CD4-positive, alpha-beta T cell treated with Interleukin-2 at 100 ng/mL for 4 hours (primary cell): ENCODE results near the gene RTF1.
"Not testable (repeated sequence)": the region's sequence is repeated elsewhere in the genome, so short reads cannot be mapped to it uniquely, and the experiment has no call there.

Source experiments
- DNase-seq: peaks from one replicate; pipeline ENCODE4 v3.0.0-alpha.2; 2020; ENCODE audit warnings: low spot score

The RTF1 gene

DNA sequence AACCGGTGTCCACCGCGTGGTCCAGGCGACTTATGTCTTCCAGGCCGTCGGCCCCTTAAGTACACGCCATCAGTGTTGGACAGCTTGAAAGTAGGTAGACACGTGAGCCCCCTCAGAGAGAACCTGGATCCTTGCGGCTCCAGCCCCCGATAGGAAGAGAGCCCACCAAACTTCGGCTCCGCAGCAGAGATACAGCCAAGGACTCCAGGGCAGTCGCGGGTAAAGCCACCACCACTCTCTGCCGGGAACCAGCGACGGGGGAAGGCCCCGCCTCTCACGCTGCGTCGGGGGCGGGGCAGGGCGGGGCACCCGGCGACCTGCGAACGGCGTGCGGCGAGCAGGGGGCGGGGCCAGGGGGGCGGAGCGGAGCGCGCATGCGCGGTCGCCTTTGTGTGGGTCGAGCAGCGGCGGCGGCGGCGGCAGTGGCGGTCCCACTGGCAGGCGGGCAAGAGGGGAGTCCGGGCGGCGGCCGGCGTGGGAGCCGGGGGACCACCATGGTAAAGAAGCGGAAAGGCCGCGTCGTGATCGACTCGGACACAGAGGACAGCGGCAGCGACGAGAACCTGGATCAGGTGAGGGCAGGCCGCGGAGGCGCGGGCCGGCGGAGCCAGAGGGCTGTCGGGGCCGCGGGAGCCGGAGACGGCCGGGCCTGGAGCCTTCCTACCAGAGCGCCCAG lies at the start of gene RTF1:
Gene RTF1 (plus strand): TSS at position 354 of the 676 bp plus-strand sequence. CDS start 21 bp downstream, at position 375.
- peak; percentile 96 for DNase-seq

DNA sequence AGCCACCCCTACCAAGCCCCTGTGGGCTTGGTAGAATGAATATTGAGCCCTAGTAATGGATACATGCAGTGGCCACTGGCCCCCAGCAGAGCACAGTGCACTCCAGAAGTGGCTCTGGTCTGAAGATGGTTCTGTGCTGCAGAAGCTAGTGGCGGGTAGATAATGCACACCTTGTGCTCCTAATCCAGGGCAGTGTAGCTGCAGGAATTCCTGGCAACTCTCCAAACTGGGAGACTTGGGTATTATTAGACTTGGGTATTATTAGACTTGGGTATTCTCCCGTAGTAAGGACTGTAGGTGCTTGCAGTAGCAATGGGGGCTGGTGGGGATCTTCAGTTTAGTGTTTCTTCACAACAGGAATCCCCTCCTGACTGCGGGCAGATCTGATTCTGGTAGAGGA lies 49.5 kb upstream of the RTF1 start:
- DNase-seq: no peak

DNA sequence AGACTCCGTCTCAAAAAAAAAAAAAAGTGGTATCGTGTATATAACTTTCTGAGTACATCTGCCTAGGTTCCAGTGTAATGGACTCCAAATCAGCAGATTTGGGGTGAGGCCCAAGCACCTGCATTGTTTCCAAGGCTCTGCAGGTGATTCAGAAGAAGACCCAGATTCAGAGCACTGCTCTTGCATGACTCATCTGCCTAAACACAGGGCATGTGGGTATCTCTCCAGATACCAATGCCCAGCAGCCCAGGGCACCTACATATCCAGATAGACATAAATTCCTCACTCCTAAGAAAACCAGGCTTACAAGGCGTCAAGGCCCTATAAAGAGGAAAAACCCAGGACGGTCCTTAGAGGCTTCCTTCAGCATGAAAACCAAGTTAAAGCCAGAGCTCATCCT lies 38.9 kb upstream of the RTF1 start:
- DNase-seq: no peak

DNA sequence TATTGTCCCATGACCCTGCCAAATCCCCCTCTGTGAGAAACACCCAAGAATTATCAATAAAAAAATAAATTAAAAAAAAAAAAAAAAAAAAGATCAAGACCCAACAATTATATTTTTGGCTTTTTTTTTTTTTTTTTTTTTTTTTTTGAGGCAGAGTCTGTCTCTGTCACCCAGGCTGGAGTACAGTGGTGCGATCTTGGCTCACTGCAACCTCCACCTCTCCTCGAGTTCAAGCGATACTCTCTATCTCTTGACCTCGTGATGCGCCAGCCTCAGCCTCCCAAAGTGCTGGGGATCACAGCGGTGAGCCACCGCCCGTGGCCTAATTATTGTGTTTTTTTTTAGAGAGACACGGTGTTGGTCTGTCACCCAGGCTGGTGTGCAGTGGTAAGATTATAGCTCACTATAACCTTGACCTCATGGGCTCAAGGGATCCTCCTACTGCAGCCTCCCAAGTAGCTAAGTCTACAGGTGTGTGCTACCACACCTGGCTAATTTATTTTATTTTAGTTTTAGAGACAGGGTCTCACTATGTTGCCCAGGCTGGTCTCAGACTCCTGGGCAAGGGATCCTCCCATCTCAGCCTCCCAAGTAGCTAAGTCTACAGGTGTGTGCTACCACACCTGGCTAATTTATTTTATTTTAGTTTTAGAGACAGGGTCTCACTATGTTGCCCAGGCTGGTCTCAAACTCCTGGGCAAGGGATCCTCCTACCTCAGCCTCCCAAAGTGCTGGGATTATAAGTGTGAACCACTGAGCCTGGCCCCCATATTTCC lies 32.7 kb upstream of the RTF1 start:
- not testable (repeated sequence) for DNase-seq

DNA sequence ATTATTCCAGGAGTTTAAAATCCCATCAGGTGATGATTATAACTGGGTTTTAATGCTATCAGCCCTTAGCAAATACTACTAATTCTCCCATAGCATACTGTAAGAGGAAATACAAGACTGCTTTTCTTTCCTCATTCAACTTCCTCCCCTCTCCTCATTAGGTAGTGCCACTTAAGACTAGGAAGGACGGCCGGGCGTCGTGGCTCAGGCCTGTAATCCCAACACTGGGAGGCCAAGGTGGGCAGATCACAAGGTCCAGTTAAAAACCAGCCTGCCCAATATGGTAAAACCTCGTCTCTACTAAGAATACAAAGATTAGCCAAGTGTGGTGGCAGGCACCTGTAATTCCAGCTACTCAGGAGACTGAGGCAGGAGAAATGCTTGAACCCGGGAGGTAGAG lies 29.2 kb upstream of the RTF1 start:
- DNase-seq: no peak

DNA sequence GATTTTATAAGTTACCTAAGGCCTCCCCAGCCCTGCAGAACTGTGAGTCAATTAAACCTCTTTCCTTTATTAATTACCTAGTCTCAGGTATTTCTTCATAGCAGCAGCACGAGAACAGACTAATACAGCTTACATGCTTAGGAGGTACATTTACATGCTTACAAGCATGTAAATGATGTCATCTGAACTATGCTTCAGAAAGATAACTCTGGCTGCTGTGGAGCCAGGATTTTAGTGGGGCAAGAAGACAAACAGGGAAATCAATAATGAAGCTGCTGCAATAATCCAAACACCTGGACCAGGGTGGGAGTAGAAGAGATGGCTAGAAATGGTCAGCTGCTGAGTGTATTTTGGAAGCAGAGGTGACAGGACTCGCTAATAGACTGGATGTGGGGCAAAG lies 24.2 kb upstream of the RTF1 start:
- no peak for DNase-seq

DNA sequence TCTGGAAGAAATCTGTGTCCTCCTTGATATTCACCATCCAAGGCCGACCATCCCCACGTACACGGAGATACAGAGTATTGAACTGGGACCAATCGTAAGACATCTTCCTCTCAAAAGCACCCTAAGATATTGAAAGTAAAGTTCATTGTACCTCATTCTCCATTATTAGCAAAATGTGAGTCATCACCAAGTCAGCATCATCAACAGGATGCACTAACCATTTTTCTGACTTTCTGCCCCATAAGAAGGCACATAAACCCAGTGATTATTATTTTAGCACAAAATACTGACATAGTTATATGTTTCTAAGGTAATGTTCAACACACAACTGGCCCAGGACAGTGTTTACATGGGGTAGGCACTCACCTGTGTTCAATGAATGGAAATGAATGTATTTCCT lies 22.0 kb upstream of the RTF1 start:
- DNase-seq: no peak

DNA sequence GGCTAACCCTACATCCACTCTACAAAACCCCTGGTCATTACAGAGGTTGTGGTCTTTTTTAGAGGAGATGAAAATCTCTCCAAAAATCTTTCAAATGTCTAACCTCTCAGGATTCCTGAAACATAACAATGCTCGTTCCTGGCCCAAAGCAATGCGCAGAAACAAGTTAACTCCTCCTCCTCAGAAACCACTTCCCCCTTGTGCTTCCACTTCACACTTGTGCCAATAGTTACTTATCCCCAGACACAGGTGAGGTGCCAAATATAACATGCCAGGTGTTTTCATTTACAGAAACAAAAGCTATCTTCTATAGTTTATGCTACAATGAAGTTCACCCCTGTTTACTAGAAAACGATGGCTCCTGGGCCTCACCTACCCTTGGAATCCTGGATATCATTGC lies 20.8 kb upstream of the RTF1 start:
- DNase-seq: no peak

DNA sequence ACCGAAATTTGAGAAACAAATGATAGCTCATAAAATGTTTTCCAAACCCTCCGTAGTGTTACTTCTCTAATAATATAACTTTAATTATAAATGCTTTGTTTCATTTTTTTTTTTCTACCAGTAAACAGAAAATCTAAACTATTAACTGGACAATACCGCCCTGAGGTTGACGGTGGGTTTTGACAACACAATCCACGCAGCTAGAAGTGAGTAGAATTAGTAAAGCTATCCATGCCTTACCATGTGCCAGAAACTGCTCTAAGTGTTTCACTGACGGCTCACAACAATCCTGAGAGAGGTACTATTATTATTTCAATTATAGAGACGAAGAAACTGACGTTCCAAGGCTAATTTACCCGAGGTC lies 15.0 kb upstream of the RTF1 start:
- DNase-seq: no peak

DNA sequence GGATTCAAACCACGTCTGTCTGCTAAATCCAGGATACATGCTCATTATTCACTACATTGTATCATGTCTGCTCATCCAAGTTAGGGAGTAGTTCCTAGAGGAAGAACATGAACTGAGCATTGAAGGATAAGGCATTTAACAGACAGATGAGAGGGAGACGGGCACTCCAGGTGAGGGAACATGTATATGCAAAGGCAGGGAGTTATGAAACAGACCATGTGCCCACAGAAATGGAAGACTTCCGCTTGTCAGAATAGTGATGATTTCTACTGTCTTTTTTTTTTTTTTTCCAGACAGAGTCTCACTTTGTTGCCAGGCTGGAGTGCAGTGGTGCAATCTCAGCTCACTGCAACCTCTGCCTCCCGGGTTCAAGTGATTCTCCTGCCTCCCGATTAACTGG lies 9.6 kb upstream of the RTF1 start:
- DNase-seq: no peak

DNA sequence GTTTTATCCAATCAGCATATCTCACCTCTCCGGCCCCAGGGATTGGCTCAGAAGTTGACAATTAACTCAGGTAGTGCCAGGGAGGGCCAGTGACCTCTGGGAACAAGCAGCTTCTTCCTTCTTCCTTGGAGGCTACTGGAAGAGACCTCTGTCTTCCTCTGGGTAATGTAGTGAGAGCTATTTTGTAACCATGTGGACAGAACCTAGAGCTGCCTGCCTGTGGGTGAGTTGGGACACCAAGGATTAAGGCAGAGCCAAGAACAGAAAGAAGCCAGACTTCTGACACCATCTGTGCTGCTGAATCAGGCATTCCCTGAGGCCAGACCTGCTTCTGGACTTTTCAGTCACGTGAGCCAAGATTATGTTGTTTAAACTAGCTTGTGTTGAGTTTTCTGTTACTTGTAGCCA lies 8.7 kb upstream of the RTF1 start:
- no peak for DNase-seq

DNA sequence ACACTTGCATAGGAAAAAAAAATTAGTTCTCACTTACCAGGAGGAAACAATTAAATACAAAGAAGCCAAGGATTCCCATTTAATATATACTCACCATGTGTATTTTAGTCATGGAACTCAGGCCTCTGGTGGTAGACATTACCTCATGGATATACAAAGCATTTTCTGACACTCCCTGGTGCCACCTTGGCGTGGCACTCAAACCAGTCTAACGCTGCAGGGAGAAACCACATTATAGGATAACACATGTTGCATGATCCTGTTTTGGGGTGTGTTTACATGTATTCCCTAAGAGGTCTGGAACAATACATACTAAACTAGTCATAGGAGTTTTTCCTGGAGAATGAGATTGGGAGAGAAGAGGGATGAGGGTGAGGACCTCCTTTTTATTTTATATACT lies 5.9 kb upstream of the RTF1 start:
- no peak for DNase-seq

DNA sequence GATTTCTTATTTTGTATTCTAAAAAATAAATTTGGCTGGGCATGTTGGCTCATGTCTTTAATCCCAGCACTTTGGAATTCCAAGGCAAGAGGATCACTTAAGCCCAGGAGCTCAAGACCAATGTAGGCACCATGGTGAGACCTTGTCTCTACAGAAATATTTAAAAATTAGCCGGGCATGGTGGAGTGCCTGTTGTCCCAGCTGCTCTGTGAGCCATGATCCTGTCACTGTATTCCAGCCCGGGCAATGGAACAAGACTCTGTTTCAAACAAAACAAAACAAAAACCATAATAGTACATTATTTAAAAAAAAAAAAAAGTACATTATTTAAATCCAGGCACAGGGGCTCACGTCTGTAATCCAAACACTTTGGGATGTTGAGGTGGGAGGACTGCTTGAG lies 5.5 kb upstream of the RTF1 start:
- DNase-seq: no peak

DNA sequence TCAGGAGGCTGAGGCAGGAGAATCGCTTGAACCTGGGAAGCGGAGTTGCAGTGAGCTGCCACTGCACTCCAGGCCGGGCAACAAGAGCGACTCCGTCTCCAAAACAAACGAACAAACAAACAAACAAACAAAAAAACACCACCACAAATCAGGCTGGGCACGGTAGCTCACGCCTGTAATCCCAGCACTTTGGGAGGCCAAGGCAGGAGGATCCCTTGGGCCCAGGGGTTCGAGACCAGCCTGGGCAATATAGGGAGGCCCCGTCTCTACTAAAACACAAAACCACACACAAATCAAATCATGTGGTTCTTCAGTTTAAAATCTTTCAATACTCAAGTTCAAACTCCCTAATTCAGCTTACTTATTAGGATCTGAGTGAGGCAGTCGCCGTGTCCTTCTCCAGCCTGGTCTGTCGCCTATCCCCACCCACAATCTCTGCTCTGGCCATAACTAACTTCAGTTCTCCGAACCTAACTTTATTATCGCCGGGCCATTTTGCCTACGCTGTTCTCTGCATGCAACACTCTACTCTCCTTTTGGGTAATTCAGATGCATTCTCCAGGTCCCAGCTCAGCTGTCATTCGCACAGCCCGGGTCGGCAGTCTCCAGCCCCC lies 660 bp upstream of the RTF1 start:
- DNase-seq: no peak

DNA sequence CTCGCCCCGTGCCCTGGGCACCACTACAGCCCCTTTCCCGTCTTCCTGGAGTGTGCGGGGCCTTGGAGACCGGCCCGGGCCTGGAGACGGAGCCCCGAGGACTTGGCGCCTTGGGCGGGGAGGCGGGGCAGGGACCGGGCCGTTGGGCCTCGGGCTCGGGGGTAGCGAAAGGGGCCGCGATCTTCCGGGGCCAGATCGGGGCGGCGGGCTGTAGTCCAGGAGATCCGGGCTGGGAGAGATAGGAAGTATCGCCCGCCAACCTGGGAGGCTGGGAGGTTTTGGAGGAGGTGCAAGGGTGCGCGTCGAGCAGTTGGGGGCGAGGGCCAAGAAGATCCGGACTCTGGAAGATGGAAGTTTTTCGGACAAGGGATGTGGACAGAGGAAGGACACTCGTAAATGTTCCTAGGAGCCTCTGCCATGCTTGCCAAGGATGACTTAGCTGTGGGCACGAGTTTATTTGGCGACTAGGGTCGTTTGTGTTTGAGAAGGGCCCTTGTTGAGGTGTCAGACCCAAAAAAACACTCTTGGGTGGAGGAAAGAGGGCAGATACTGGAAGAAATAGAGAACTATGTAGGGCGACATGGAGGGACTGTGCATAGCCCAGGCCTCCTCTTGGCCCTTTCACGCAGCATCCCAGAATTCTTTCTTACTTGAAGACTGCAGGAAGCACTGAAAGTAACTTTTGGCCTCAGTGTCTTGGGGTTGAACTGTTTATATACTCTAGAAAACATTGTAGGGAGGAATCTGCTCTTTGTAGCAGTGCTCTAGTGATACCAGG lies 712 bp downstream of the RTF1 start:
- no peak for DNase-seq

DNA sequence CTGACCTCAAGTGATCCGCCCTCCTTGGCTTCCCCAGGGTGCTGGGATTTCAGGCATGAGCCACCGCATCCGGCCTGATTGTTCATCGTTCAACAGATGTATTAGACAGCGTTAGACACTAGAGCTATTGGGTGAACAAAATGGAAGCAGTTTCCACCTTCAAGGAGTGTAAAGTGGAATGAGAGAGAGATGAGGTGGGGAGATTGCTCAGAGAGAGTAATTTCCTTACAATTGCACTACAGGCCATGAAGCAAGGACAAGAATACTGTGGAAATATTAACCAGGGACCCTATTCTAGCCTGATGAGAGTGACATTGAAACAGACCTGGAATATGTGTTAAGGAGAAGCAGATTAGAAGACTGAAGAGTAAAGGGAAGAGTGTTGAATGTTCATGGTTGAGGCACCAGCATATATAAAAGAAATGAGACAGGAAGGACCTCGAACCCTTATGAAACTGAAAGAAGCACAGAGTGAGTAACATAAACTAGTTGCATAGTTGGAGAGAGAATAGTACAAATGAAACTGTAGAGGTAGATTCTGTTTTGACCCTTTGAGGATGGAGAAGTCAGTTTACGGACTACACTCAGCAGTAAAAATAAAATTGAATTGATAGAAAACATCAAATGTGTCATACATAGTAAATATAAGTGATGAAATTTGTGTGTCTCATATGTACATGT lies 7.2 kb downstream of the RTF1 start:
- DNase-seq: no peak

DNA sequence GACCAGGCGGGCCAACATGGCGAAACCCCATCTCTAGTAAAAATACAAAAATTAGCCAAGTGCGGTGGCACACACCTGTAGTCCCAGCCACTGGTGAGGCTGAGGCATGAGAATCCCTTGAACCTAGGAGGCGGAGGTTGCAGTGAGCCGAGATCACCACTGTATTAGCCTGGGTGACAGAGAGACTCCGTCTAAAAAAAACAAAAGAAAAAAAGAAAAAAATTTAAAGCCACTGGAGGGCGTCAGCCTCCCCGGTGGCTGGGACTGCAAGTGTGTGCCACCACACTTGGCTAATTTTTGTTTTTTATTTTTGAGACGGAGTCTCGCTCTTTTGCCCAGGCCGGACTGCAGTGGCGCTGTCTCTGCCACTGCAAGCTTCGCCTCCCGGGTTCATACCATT lies 7.9 kb downstream of the RTF1 start:
- DNase-seq: no peak

DNA sequence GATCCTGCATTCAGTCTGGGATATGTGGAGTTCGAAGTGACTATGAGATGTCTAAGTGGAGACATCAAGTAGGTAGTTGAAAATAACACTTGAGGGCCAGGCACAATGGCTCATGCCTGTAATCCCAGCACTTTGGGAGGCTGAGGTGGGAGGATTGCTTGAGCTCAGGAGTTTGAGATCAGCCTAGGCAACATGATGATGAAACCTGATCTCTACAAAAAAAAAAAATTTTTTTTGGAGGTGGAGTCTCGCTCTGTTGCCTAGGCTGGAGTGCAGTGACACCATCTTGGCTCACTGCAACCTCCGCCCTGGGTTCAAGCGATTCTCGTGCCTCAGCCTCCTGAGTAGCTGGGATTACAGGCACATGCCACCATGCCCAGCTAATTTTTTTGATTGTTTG lies 9.0 kb downstream of the RTF1 start:
- not testable (repeated sequence) for DNase-seq

DNA sequence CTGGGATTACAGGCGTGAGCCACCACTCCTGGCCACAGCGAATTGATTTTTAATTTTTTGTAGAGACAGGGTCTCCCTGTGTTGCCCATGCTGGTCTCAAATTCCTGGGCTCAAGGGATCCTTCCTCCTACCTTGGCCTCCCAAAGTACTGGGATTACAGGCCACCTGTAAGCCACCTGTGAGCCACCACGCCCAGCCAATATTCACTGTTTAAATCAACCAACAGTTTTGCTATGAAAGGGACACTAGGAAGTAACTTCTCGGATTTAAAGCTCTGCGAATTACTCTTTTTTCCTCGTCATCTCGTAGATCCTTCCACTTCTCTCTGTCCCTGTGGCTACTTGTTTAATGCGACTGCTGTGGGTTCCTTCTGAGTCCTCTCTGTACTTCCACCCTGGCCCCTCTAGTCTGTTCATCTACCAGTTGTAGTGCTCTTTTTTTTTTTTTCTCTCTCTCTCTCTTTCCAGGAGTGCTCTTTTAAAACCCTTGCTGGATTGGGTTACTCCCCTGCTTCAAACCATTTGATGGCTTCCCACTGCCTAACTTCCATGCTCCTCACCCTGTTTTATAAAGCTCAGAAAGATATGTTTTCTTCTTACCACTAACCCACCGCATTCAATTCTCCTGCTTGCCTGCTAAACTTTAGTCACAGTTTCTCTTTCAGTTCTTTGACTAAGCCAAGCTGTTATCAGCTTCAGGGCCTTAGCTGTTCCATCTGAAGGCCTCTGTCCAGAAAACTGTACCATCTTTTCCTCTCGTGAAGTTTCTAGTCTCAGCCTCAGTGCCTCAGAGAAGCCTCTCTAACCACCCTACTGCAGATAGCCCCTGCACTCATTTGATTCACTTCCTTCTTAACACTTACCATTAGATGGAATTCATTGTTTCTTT lies 12.4 kb downstream of the RTF1 start:
- DNase-seq: peak; percentile 22

DNA sequence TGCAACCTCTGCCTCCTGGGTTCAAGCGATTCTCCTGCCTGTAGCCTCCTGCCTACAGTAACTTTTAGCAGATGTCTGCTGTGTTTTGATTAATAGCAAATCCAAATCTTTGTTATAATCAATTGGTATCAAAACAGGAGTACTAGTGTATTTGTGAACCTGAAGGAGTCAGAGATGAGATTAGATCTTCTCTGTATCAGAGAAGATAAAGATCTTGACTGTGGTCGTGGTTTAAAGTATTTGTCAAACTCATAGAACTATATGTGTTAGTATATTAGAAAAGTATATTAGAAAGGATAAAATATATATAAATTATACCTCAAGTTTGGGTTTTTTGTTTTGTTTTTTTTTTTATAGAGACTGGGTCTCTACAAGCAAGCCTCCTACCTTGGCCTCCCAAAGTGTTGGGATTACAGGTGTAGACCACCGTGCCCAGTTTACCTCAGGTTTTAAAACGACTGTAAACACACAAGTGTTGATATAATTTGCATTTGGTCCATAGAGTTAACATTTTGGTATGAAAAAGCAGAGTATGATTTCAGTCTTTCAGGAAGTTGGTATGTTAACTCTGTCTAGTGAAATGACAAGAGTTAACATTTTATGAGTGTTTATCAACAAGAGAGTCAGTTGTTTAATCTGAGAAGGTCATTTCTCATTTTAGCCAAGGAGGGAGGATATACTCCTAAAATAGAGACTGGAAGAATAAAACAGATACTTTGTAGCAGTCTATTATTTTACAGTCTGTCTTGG lies 18.3 kb downstream of the RTF1 start:
- DNase-seq: no peak
